ENCODE results near the gene SMG5.
"Not testable (repeated sequence)": the region's sequence is repeated elsewhere in the genome, so short reads cannot be mapped to it uniquely, and the experiment has no call there.

GRCh38 chr1:156216361-156217086, 66.1 kb downstream of the SMG5 start:
- TF ChIP-seq, protein P1, sequence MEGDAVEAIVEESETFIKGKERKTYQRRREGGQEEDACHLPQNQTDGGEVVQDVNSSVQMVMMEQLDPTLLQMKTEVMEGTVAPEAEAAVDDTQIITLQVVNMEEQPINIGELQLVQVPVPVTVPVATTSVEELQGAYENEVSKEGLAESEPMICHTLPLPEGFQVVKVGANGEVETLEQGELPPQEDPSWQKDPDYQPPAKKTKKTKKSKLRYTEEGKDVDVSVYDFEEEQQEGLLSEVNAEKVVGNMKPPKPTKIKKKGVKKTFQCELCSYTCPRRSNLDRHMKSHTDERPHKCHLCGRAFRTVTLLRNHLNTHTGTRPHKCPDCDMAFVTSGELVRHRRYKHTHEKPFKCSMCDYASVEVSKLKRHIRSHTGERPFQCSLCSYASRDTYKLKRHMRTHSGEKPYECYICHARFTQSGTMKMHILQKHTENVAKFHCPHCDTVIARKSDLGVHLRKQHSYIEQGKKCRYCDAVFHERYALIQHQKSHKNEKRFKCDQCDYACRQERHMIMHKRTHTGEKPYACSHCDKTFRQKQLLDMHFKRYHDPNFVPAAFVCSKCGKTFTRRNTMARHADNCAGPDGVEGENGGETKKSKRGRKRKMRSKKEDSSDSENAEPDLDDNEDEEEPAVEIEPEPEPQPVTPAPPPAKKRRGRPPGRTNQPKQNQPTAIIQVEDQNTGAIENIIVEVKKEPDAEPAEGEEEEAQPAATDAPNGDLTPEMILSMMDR (conservative IDR thresholded peaks at IDR 0.05): not testable (repeated sequence)
- TF ChIP-seq ZFX (IDR thresholded peaks at IDR 0.05): not testable (repeated sequence)
